Nucleus accumbens (tissue), 56 donors: ENCODE results near the gene PLCD4.

ENCODE experiments used
- DNase-seq, 56 donors: peaks; one replicate each; lab custom pipeline; 2025; lab: John Stamatoyannopoulos, UW

The PLCD4 gene

DNA sequence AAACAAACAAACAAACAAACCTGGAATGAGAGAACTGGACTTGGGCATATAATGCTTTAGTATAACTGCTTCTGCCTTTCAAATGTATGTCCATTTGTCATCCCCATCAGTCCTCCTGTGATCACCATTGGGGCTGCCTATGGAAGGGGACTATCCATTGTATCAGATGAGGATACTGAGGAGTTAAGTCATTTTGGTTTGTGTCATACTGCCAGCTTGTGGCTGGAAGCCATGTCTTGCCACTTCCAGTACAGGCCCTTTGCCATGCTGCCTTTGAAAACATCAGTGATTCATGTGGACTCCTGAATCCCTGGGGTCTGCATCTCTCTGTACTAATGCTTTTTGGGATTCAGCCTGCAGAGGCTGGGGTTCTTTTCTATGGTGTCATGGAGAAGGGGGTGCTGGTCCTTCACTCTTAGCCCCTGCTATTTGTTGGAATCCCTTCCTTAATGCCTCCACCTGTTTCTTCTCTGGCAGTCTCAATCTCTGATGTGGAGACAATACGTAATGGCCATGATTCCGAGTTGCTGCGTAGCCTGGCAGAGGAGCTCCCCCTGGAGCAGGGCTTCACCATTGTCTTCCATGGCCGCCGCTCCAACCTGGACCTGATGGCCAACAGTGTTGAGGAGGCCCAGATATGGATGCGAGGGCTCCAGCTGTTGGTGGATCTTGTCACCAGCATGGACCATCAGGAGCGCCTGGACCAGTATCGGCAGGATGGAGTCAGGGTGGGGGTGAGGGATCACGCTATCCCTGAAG is 10.6 kb downstream of the PLCD4 start:
- no peak for DNase-seq

DNA sequence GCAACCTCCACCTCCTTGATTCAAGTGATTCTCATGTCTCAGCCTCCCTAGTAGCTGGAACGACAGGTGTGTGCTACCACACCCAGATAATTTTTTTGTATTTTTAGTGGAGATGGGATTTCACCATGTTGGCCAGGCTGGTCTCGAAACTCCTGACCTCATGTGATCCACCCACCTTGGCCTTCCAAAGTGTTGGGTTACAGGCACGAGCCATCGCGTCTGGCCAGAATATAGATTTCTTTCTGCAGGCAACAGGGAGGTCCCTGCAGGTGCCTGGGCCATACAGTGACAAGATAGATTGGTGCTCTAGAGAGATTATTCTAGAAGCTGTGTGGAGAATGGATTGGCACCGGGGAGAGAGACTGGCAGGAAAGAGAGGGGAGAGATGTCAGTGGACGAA is 13.3 kb downstream of the PLCD4 start:
- no peak for DNase-seq

DNA sequence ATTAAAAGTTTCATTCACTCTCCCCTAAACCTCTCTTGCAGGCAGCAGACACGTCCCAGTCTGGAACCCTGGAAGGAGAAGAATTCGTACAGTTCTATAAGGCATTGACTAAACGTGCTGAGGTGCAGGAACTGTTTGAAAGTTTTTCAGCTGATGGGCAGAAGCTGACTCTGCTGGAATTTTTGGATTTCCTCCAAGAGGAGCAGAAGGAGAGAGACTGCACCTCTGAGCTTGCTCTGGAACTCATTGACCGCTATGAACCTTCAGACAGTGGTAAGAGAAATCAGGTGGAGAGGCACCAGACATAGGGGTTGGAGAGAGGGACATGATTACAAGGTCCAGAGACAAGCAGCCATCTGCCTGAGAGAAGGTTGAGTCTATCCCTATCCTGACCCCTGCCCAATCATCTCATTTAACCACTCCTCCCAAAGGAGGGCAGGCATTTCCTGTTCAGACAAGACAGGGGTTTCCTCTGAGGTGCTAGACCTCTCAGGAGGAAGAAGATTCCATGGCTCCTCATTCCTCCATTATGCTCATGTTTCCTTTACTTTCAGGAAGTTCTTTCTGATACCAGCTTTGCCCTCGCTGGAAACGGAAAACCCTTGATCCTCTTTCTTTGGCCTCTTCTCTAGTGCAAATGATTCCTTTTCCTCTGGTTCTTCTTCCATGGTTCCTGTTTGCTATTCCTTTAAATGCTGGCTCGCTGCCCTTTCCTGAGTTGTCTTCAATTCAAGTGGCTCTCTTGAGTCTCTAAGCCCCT is 15.1 kb downstream of the PLCD4 start:
- DNase-seq: no peak

DNA sequence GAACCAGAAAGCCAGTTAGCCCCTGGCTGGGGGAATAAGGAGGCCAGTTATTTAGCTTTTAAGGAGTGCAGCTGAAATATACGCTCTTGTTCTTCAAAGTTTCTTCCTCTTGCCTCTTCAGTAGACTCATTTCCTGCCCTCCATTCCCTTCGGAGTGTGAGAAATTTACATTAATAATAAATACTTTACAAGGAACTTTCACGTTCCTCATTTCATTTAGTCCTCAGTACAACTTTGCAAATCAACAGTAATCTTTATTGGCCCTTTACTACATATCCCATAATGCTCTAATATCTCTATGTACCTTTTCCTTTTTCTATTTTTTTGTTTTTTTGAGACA is 15.6 kb downstream of the PLCD4 start:
- DNase-seq: no peak

DNA sequence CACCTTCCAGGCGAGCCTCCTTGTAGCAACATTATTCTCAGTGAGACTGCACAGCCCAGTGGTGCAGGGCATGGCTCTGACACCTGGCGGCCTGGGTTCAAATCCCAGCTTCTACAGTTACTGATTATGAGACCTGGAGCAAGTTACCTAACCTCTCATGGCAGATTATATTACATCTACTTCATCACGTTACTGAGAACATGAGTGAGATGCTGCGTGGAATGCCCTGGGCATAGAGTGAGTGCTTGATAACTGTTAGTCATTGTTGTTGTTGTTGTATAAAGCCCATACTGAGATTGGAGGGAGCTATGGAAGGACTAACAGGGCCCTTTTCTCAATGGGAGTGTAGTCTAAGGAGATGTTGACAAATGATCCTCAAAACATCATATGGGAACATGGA is 18.7 kb downstream of the PLCD4 start:
- no peak for DNase-seq

DNA sequence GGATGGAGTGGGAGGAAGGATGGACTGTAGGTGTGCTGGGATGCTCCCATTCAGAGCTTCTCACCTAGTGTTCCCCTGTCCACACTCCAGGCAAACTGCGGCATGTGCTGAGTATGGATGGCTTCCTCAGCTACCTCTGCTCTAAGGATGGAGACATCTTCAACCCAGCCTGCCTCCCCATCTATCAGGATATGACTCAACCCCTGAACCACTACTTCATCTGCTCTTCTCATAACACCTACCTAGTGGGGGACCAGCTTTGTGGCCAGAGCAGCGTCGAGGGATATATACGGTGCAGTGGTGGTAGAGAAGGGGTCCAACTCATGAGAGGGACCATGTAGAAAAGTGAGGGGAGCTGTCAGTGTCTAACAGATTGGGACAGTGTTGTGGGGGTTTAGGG is 20.2 kb downstream of the PLCD4 start:
- no peak for DNase-seq

DNA sequence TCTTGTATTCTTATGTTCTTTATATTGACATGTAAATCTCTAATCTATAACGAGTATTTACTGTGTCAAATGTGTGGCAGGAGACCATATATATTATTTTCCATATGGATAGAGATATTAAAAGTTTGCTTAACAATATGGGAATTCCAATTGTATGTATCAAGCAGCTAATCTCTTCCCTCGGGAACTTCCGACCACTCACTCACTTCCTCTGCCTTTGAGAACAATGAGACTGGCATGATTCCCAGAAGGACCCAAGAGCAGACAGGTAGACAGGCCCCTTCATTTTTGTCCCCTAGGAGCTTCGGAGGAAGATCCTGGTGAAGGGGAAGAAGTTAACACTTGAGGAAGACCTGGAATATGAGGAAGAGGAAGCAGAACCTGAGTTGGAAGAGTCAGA is 24.1 kb downstream of the PLCD4 start:
- no peak for DNase-seq

DNA sequence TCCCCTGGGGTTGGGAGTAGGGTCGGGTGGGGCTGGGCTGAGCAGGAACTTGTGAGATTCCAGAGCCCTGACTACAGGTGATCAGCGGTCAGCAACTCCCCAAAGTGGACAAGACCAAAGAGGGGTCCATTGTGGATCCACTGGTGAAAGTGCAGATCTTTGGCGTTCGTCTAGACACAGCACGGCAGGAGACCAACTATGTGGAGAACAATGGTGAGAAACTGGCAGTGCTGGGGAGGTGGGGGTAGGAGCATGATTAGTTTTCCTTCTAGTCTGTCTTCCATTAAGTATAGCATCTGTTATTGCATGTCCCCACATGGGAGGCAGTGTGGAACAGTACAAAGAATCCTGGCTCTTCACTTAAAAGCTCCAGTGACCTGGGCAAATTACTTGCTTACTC is 28.0 kb downstream of the PLCD4 start:
- no peak for DNase-seq

DNA sequence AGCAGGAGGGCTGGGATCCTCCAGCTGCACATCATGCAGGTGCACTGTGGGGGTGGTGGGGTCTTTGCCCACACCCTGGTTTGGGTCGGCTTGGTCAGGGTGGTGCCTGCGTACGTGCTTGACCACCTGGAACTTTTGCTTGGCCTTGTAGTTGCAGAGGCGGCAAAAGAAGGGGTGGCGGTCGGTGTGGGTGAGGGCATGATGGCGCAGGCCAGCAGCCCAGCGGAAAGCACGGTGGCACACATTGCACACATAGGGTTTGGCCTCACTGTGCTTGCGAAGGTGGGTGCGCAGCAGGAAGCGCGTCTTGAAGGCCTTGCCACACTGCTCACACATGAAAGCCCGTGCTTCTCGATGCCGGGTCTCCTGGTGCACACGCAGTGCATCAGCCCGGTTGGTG is 30.7 kb downstream of the PLCD4 start:
- no peak for DNase-seq

DNA sequence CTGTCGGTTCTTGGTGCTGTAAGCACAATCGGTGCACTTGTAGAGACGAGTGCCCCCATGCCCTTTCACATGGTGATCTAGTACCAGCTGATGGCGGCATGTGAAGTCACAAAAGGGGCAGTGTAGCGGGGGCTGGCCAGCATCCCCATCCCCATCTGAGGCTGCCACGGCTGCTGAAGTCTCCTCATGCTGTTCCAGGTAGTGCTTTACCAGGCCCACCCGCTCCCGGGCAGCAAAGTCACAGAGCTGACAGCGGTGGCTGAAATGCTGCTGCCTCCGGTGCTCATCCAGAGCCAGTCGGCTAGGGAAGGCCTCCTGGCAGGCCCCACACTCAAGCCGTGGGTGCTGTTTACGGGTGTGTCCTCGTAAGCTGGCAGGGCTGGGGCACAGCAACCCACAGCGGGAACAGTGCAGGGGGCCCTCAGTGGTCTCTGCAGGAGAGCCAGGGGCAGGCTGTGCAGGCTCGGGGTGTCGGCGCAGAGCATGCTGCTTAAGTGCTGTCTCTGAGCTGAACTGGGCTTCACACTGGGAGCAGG is 34.5 kb downstream of the PLCD4 start:
- DNase-seq: no peak

DNA sequence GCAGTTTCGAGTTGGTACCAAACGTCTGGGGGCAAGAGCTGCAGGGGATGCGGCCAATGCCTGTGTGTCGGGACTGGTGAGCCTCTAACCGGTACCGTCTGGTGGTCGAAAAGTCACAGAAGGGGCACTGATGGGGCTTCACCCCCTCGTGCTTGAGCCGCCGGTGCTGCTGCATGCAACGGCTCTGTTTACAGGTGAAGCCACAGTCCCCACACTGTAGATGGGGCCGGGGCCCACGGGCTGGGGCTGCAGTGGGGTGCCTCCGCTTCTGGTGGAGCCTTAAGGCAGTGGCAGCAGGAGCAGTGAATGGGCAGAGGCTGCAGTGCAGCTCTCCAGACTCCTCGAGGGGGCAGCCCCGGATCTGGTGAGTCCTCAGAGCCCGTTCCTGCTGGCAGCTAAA is 35.1 kb downstream of the PLCD4 start:
- DNase-seq: no peak

DNA sequence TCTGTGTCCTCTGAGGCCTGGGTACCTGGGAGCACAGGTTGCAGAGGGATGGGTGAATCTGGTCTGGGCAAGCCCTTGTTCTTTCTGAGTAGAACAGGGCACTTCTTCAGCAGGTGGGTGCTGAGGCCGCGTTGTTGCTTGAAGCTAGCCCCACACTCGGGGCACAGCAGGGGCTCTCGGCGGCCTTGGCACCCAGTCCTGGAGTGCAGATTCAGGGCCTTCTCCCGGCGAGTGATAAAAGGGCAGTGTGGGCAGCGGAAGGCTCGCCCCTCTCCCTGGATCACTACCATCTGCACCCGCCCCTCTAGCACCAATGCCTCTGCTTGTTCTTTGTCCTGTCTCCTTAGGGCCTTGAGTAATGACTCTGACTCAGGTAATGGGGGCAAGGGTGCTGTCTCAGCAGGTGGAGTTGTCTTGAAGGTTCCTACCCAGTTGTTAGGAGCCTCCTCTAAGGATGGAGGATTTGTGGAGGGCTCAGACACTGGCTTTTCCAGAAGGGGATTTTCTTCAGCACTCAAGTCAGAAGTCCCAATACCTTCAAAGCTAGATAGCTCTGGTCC is 36.1 kb downstream of the PLCD4 start:
- DNase-seq: no peak

DNA sequence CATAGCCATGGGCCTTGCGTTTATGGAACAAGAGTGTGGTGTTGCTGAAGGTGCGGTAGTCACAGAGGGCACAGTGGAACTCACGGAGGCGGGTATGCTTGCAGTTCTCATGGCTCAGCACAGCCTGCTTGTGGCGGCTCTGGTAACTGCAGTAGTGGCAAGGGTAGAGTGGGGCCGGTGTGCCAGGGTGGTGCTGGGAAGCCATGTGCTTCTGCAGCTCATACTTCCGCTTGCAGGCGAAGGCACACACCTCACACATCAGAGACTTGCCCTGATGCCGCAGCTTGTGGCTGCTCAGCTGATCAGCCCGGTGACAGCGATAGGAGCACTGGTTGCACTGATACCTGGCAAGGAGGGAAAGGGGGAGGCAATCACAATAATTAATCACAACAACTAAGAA is 37.0 kb downstream of the PLCD4 start:
- no peak for DNase-seq

DNA sequence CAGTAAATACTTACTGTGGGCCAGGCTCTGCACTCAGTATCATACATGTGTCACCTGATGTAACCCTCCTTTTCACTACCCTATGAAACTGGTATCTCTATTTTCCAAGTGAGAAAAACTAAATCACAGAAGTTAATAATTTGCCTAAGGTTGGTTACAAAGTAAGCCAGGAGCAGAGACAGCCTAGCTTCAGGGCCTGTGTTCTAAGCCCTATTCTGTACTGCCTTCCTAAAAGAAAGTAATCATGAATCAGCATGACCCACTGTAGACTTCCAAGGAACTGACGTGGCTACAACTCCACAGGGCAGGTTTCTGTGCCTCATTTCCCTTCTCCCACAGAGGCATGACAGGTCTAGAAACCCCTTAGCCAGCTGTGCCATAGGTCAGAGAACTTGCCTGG is 37.4 kb downstream of the PLCD4 start:
- no peak for DNase-seq

DNA sequence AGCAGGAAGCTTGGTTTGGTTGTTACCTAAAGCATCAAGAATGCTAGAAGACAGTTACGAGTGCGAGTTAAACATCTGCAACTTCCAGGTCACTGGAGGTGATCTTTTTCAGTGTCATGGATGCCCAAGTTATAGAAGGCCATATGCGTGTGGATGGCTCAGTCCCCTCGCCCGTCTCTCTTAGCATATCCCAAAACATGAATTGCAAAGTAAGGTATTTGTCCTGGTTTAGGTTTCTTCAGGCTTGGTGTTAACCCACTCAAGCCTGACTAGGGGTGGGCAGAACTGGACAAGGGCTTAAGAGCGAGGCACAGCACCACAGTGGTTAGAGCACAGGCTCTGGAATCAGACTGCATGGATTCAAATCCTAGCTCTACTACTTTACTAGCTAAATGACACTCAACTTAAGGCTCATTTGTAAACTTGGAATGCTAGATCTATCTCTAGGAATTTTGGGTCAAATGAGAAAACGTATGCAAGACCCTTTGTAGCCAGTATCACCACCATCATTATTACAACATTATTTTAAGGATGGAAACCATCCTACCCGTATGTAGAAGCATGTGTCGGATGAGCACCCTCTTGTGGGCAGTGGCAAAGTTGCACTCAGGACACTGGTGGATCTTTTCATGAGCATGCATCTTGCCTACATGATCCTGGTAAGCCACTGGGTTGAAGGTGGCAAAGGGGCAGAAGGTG is 40.5 kb downstream of the PLCD4 start:
- DNase-seq: peak in 30 of 56 donors; percentile 0 to 64 (median 20)

DNA sequence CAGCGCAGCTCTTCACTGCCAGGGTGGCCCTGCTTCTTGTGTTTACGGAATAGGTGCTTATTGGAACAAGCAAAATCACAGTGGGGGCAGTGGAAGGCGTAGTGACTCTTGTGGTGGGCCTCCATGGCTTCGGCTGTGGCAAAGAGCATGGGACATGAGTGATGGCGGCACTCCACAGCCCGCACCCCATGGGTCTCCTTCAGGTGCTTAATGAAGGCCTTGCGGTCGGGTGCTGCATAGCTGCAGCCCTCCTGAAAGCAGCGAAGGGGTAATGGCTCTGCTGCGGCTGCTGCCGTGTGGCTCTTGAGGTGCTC is 41.0 kb downstream of the PLCD4 start:
- peak in 1 of 56 donors; percentile 4 for DNase-seq

DNA sequence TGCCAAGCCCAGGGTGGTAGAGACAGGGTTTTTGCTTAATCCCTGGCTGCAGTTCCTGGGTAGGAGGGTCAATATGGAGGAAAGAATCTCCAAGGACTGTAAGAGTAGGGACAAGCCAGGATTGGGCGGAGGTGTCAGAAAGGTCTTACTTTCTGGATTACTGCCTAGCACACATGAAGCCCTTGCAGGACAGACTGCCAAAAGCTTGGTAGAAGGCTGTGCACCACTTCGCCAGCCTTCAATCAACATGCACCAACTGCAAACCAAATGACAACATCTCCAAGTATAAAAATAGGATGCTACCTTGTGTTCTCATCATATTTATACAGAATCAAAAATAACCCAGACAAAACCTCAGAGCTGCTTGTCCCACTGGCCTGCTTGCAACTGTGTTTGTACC is 48.1 kb downstream of the PLCD4 start:
- no peak for DNase-seq

DNA sequence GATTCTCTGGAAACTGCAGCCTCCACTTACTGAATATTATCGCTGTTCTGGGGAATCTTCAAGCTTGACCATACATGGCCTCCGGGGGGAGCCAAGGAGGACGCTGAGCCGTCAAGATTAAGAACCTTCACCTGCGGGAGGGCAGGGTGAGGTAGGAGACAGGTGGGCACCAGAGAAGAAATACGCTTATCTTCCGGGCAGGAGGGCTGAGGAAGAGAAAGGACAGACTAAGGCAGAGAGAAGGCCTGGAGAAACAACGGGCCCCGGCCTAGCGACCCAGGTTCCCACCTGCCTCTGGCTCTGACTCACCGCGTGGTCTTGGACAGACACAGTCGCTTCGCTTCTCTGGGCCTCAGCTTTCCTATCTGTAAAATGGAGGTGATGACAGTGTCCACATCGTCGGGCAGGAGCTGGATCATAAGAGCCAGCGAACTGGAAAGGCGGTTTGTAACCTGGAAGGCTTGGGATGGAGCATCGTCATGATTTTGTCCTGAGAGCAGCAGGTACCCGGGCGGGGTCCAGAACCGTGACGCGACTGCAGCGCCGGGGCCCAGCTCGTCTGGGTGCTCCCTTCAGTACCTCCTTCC is 51.1 kb downstream of the PLCD4 start:
- DNase-seq: peak in 5 of 56 donors; percentile 7 to 47 (median 26)

DNA sequence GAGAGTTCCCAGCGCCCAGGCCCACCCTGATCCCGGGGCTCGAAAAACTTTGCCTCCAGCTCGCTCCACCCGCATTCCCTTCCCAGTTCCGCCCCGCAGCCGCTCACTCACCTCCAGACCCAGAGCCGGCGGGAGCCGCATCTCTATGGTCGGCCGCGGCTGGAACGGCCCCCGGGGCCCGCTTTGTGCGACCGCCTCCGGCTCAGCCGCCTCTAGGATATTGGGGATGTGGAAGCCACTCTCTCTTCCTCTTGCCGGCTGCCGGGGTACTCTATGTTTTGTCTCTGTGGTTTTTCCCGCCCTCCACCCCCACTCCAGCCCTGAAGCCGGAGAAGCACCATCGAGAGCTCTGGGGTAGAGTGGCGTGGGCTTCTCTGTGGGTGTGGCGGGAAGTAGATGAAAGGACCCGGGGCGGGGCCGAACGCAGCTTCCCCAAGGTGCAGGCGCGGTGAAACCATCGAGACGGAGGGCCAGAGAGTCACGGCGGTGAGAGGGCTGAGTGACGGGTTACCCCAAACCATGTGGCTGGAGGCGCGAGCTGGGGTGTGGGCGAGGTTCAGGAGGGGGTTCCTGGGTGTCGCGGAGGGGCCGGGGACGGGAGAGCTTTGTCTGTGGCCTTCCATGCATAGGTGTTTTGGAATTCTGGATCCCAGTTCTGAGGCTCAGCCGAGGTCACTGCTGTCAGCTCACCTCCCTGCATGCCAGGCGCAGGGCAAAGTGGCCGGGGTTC is 51.7 kb downstream of the PLCD4 start, which contains the start of the genes BCS1L and ZNF142:
Gene BCS1L (plus strand): TSS at position 426 of the 730 bp plus-strand sequence. CDS start 1,305 bp downstream, outside the sequence.
Gene ZNF142 (minus strand): TSS at position 366 of the 730 bp plus-strand sequence. CDS start 3,194 bp downstream, outside the sequence.
- DNase-seq: peak in 55 of 56 donors; percentile 44 to 97 (median 89)

DNA sequence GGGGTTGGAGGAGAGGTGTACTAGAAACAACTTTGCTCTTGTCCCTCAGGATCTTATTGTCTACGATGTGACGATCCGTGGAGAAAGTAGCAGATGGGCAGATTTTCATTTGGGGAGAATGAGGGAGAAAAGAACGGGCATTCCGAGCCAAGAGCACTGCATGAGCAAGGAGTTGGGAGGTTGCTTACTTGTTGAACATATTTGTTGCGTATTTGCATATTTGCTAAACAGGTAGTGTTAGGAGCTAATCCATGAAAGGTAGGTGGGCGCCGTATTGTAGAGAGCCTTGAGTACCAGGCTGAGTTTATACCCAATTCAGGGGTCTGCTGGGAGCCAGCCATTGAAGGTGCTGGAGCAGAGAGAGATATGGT is 52.3 kb downstream of the PLCD4 start:
- DNase-seq: peak in 1 of 56 donors; percentile 31
